ENCODE measurements around the gene PPM1B. TPM values are rescaled to one million over a fixed set of nuclear protein-coding genes. Genes with fewer than 3 reads are reported as not detected.

Gene PPM1B
- total and polyA plus RNA-seq, 9 of the 15 experiments (the other 6 are each of a cell fraction or from before 2014, with no cell fraction given): 8.9 to 44.0 (median 28.6) TPM

DNA sequence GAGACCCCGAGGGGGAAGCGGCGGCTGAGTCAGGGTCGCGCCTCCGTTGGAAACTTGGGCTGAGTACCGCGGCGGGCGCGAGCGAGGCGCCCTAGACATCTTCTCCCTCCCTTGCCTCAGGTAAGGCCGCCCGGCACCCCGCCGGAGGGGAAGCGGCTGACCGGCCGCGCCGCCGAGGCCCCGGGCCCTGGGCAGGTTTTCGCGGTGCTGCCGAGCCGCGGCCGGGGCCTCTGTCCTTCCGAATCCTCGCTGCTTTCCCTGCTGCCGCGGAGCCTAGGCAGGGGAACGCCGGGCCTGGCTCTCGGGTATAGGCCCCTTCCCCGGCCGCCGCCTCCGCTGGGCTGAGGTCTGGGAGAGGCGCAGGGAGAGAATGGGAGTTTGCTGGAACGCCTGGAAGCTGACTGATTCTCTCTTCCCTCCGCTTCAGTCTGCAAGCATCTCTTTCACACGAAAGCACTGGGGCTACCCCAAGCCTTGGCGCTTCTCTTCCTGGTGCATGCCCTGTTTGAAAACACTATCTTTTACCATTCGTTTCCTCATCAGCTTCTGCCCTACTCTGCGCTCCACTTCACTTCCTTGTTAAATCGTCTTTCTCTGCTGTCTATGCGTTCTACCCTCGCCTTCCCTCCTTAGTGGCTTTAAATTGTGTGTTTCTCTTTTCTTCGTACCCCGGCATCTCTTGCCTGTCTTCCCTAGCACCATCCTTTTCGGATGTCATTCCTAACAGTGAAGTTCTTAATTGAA lies 652 bp downstream of the PPM1B start (continued):
- no peak for TF ChIP-seq MTF1 (CRISPR knock-in tag; IDR thresholded peaks at IDR 0.05; ENCODE audit: borderline replicate concordance)
- no peak for TF ChIP-seq ZBTB7A (IDR thresholded peaks at IDR 0.05; ENCODE audit: borderline replicate concordance, control insufficient read depth, low read depth, low read length)
- no peak for TF ChIP-seq ZNF232 (CRISPR knock-in tag; IDR thresholded peaks at IDR 0.05)
- TF ChIP-seq CBFB (CRISPR knock-in tag; IDR thresholded peaks at IDR 0.05): no peak
- TF ChIP-seq DIDO1 (tag; IDR thresholded peaks at IDR 0.05; ENCODE audit: low read depth): no peak
- TF ChIP-seq SAFB (IDR thresholded peaks at IDR 0.05; ENCODE audit: borderline replicate concordance, low read depth, low read length): no peak
- TF ChIP-seq ZNF79 (CRISPR knock-in tag; IDR thresholded peaks at IDR 0.05; ENCODE audit: low read depth): no peak
- TF ChIP-seq HDGF (IDR thresholded peaks at IDR 0.05): no peak
- TF ChIP-seq, protein P1, sequence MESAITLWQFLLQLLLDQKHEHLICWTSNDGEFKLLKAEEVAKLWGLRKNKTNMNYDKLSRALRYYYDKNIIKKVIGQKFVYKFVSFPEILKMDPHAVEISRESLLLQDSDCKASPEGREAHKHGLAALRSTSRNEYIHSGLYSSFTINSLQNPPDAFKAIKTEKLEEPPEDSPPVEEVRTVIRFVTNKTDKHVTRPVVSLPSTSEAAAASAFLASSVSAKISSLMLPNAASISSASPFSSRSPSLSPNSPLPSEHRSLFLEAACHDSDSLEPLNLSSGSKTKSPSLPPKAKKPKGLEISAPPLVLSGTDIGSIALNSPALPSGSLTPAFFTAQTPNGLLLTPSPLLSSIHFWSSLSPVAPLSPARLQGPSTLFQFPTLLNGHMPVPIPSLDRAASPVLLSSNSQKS (CRISPR knock-in tag; IDR thresholded peaks at IDR 0.05): no peak
- no peak for TF ChIP-seq NFYB (IDR thresholded peaks at IDR 0.05; ENCODE audit: extremely low read depth, insufficient read length)
- no peak for TF ChIP-seq FOS (IDR thresholded peaks at IDR 0.05; ENCODE audit: extremely low read depth, insufficient read length)
- no peak for TF ChIP-seq CREB3 (tag; conservative IDR thresholded peaks at IDR 0.05; ENCODE audit: low read depth)
- TF ChIP-seq BRF1 (IDR thresholded peaks at IDR 0.05; ENCODE audit: borderline replicate concordance, extremely low read depth, insufficient read length): no peak
- TF ChIP-seq SIN3A (IDR thresholded peaks at IDR 0.05; ENCODE audit: borderline replicate concordance in 2 of 2, control insufficient read depth in 1 of 2, low read depth in 2 of 2, low read length in 2 of 2): peak in 1 of 2 experiments; percentile 93; a peak in 2 of 4 replicates
- TF ChIP-seq ZNF436 (CRISPR knock-in tag; IDR thresholded peaks at IDR 0.05): no peak
- no peak for TF ChIP-seq ZBTB49 (CRISPR knock-in tag; IDR thresholded peaks at IDR 0.05; ENCODE audit: borderline replicate concordance)
- TF ChIP-seq KHSRP (IDR thresholded peaks at IDR 0.05): no peak
- TF ChIP-seq SP2 (IDR thresholded peaks at IDR 0.05; ENCODE audit: extremely low read depth, low read depth, low read length, poor library complexity, severe bottlenecking): no peak
- no peak for TF ChIP-seq ZNF253 (CRISPR knock-in tag; conservative IDR thresholded peaks at IDR 0.05)
- TF ChIP-seq, protein P2, sequence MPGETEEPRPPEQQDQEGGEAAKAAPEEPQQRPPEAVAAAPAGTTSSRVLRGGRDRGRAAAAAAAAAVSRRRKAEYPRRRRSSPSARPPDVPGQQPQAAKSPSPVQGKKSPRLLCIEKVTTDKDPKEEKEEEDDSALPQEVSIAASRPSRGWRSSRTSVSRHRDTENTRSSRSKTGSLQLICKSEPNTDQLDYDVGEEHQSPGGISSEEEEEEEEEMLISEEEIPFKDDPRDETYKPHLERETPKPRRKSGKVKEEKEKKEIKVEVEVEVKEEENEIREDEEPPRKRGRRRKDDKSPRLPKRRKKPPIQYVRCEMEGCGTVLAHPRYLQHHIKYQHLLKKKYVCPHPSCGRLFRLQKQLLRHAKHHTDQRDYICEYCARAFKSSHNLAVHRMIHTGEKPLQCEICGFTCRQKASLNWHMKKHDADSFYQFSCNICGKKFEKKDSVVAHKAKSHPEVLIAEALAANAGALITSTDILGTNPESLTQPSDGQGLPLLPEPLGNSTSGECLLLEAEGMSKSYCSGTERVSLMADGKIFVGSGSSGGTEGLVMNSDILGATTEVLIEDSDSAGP (CRISPR knock-in tag; IDR thresholded peaks at IDR 0.05): no peak
- no peak for TF ChIP-seq HNRNPL (IDR thresholded peaks at IDR 0.05; ENCODE audit: low read depth, low read length)
- no peak for TF ChIP-seq ZBTB1 (CRISPR knock-in tag; IDR thresholded peaks at IDR 0.05; ENCODE audit: borderline replicate concordance, low read depth)

Measured in K562 (cell line).